Measurements from ENCODE around the gene PMAIP1. TPM values are rescaled to one million over a fixed set of nuclear protein-coding genes. Genes with fewer than 3 reads are reported as not detected.
A peak's percentile ranks its signal among the peaks of the same experiment; 100 is the strongest.

The PMAIP1 gene
- total and polyA plus RNA-seq, 2 of the 8 experiments (the other 6 are each of a cell fraction or from before 2014, with no cell fraction given): 51.7 to 84.1 TPM

GRCh38 chr18:59915606-59916005 lies 15.8 kb downstream of the PMAIP1 start:
- Histone ChIP-seq H2AFZ (ENCODE audit: low read length) (no peak overlapping the region), H2BK15ac (ENCODE audit: low read length) (0 out of 2 replicates have a peak overlapping the region, but pooled peaks have one; percentile 8), H2BK12ac (ENCODE audit: low read depth, low read length) (peak overlapping the region; percentile 53; the same call in 1 of the 2 replicates), H3K4ac (replicated peaks; ENCODE audit: insufficient read length, low read depth, low read length) (no peak overlapping the region), H3K4me1 (replicated peaks in 1 of 4; ENCODE audit: control insufficient read depth in 3 of 4, insufficient read depth in 4 of 4, low read length in 3 of 4) (peaks cover 0 to 6% (median 2%) of the 10 kb centered on the region in 4 experiments; a peak in 3 of 7 replicates), H3K14ac (ENCODE audit: insufficient read length) (no peak overlapping the region), H3K9me3 (ENCODE audit: insufficient read depth in 2 of 2, low read depth in 1 of 2, low read length in 1 of 2) (no peaks in the 10 kb centered on the region), H3K79me2 (ENCODE audit: control insufficient read depth in 1 of 2, insufficient read depth in 2 of 2, low read length in 2 of 2) (no peaks in the 10 kb centered on the region), H3K23me2 (ENCODE audit: low read depth, low read length) (no peaks in the 10 kb centered on the region), H2BK120ac (replicated peaks; ENCODE audit: low read depth, low read length) (no peak overlapping the region), H4K20me1 (replicated peaks in 1 of 2; ENCODE audit: control insufficient read depth in 1 of 2, insufficient read depth in 2 of 2, low read length in 2 of 2) (no peaks in the 10 kb centered on the region), H2BK5ac (ENCODE audit: low read depth, low read length) (no peak overlapping the region), H3K4me2 (ENCODE audit: insufficient read depth in 1 of 2, low read depth in 2 of 2, low read length in 2 of 2) (no peak overlapping the region), H3K9ac (replicated peaks in 1 of 4; ENCODE audit: extremely low read depth in 1 of 4, low read depth in 3 of 4, low read length in 3 of 4) (no peak overlapping the region), H4K91ac (replicated peaks; ENCODE audit: insufficient read length, low read length) (no peak overlapping the region), H2AK5ac (ENCODE audit: low read depth, low read length) (no peak overlapping the region), H3K27ac (ENCODE audit: low read depth, low read length) (no peak overlapping the region), H3K4me3 (ENCODE audit: extremely low read depth in 1 of 4, insufficient read depth in 2 of 4, low read depth in 3 of 4, low read length in 4 of 4) (no peak overlapping the region), H3K56ac (replicated peaks; ENCODE audit: insufficient read length, low read depth, low read length) (no peak overlapping the region), H3K79me1 (ENCODE audit: low read depth, low read length) (no peaks in the 10 kb centered on the region), H4K8ac (ENCODE audit: extremely low read depth, insufficient read depth, low read length) (no peak overlapping the region), H3K18ac (ENCODE audit: extremely low read depth, low read length) (no peak overlapping the region), H2BK20ac (ENCODE audit: low read length) (peak overlapping the region; percentile 9; the same call in 1 of the 2 replicates), H3K27me3 (replicated peaks in 1 of 4; ENCODE audit: control insufficient read depth in 3 of 4, extremely low read depth in 1 of 4, insufficient read depth in 3 of 4, low read length in 3 of 4) (no peaks in the 10 kb centered on the region), H4K5ac (ENCODE audit: insufficient read length, low read depth, low read length) (no peak overlapping the region), H3K36me3 (ENCODE audit: control insufficient read depth in 2 of 4, insufficient read depth in 4 of 4, low read length in 3 of 4) (no peaks in the 10 kb centered on the region), H3K23ac (ENCODE audit: insufficient read length) (no peak overlapping the region)
- no peak for FAIRE-seq
- ChIA-PET POLR2A (ENCODE audit: partially characterized antibody) (no interaction called here), CTCF (ENCODE audit: partially characterized antibody) (no interaction called here)
- peak in 1 of 2 experiments; percentile 32 for DNase-seq (ENCODE audit: low read depth in 1 of 2, low spot score in 2 of 2)
- TF ChIP-seq SIN3A (conservative IDR thresholded peaks at IDR 0.05 in 1 of 2, IDR thresholded peaks at IDR 0.05 in 1 of 2; ENCODE audit: low read depth in 1 of 2, low read length in 2 of 2): no peak
- no peak for TF ChIP-seq SUZ12 (IDR thresholded peaks at IDR 0.05; ENCODE audit: low read length)
- no peak for TF ChIP-seq TBP (IDR thresholded peaks at IDR 0.05; ENCODE audit: low read depth, low read length)
- no peak for TF ChIP-seq RFX5 (IDR thresholded peaks at IDR 0.05; ENCODE audit: borderline replicate concordance, low read depth, low read length)
- no peak for TF ChIP-seq CBX5 (IDR thresholded peaks at IDR 0.05; ENCODE audit: low read depth, low read length)
- no peak for TF ChIP-seq CREB1 (IDR thresholded peaks at IDR 0.05)
- TF ChIP-seq PHF8 (conservative IDR thresholded peaks at IDR 0.05; ENCODE audit: low read depth, low read length): no peak
- TF ChIP-seq FOSL1 (IDR thresholded peaks at IDR 0.05; ENCODE audit: insufficient read depth, low read depth, low read length): no peak
- TF ChIP-seq EP300 (IDR thresholded peaks at IDR 0.05; ENCODE audit: borderline replicate concordance in 1 of 2, low read depth in 2 of 2, low read length in 2 of 2): no peak
- TF ChIP-seq EZH2 (IDR thresholded peaks at IDR 0.05; ENCODE audit: low read depth, low read length, severe bottlenecking): no peak
- no peak for TF ChIP-seq POLR2AphosphoS5 (IDR thresholded peaks at IDR 0.05; ENCODE audit: low read depth, low read length)
- no peak for TF ChIP-seq SIX5 (IDR thresholded peaks at IDR 0.05; ENCODE audit: low read depth, low read length)
- 91% methylated on average over 6 of the region's 6 CpGs; no CpG with 5 or more reads in 1 of the 2 experiments for WGBS, 2 experiments (ENCODE audit: extremely low coverage in 1 of 2, insufficient coverage in 1 of 2, insufficient read length in 1 of 2, insufficient replicate concordance in 2 of 2, low coverage in 1 of 2, low lambda C conversion rate in 2 of 2, missing lambda C conversion rate in 1 of 2)
